GM12878 (cell line): ENCODE data around the gene PRR13. TPM values are rescaled to one million over a fixed set of nuclear protein-coding genes. Genes with fewer than 3 reads are reported as not detected.

ENCODE experiments used
- ATAC-seq: fragments of 200-7000 bp; cut with Tn5 transposase; 3 replicates; pipeline ENCODE4 v1.9.1; 2020; ENCODE audit warnings: mild to moderate bottlenecking, moderate library complexity
- BruUV-seq: library from RNA; stranded (reverse); fragments of 400-500 nt; replicated peaks from 2 replicates; lab custom pipeline; 2021; lab: Mats Ljungman, UMichigan
- CTCF ChIA-PET: fragments of 300-600 bp; sonication (Branson Sonifier 250); formaldehyde crosslinking; extraction: SDS; loops from one replicate; lab custom pipeline; 2021; ENCODE audit warnings: inconsistent platforms; lab: Yijun Ruan, JAX
- POLR2A ChIA-PET: fragments of 350-600 bp; formaldehyde crosslinking; extraction: SDS; loops from one replicate; lab custom pipeline; 2021; ENCODE audit warnings: inconsistent platforms; lab: Charles Lee
- RAD21 ChIA-PET: fragments of 300-600 bp; sonication (Branson Sonifier 250); formaldehyde crosslinking; loops from one replicate; lab custom pipeline; 2023; ENCODE audit warnings: antibody characterized with exemption; ENCODE audit not compliant: unreplicated experiment; lab: Charles Lee
- SMC1A ChIA-PET: fragments of 300-600 bp; sonication (Branson Sonifier 250); formaldehyde crosslinking; loops from one replicate; lab custom pipeline; 2023; ENCODE audit not compliant: unreplicated experiment, uncharacterized antibody; lab: Charles Lee
- DNase-seq: peaks from one replicate; pipeline ENCODE4 v3.0.0-alpha.2; 2011; ENCODE audit warnings: low read depth, low spot score
- FAIRE-seq: peaks from 3 replicates; lab custom pipeline; 2011; peaks lifted over from hg19 to GRCh38; lab: Jason Lieb, UNC
- H2AFZ ChIP-seq: 2 replicates; pipeline ENCODE4 v1.6.0; 2011; ENCODE audit warnings: low read depth, low read length, control low read depth; ENCODE audit not compliant: control insufficient read depth
- H3K27ac ChIP-seq: 2 replicates; pipeline ENCODE4 v1.5.1; 2011; ENCODE audit warnings: control low read depth; ENCODE audit not compliant: control insufficient read depth, insufficient read depth
- H3K27me3 ChIP-seq, 2 experiments: replicated peaks in 1 of 2; 2 replicates each; pipeline versions ENCODE4 v1.6.0 to v1.6.1; 2011; ENCODE audit warnings: low read length in 1 of 2; ENCODE audit not compliant: control insufficient read depth in 2 of 2, insufficient read depth in 2 of 2
- H3K36me3 ChIP-seq, 2 experiments: 2 replicates each; pipeline ENCODE4 v1.5.1; 2011; ENCODE audit warnings: low read length in 1 of 2; ENCODE audit not compliant: control insufficient read depth in 2 of 2, insufficient read depth in 2 of 2
- H3K4me1 ChIP-seq: 2 replicates; pipeline ENCODE4 v1.6.1; 2011; ENCODE audit warnings: mild to moderate bottlenecking, low read length, moderate library complexity, mixed read lengths; ENCODE audit not compliant: control insufficient read depth, insufficient read depth
- H3K4me2 ChIP-seq: 2 replicates; pipeline ENCODE4 v1.6.0; 2011; ENCODE audit warnings: control low read depth; ENCODE audit not compliant: control insufficient read depth, insufficient read depth
- H3K4me3 ChIP-seq: fragments of 200-600 bp; sonication (generic); 2 replicates; pipeline ENCODE4 v1.5.1; 2016
- H3K79me2 ChIP-seq: 2 replicates; pipeline ENCODE4 v1.6.0; 2011; ENCODE audit warnings: low read length; ENCODE audit not compliant: control insufficient read depth, insufficient read depth
- H3K9ac ChIP-seq: 2 replicates; pipeline ENCODE4 v1.8.0; 2011; ENCODE audit warnings: low read length, control low read depth, mixed read lengths; ENCODE audit not compliant: control insufficient read depth, insufficient read depth
- H3K9me3 ChIP-seq: replicated peaks from 3 replicates; pipeline ENCODE4 v1.5.1; 2011; ENCODE audit warnings: mild to moderate bottlenecking, low read length; ENCODE audit not compliant: control insufficient read depth, insufficient read depth
- H4K20me1 ChIP-seq: 2 replicates; pipeline ENCODE4 v1.6.0; 2011; ENCODE audit not compliant: control insufficient read depth, insufficient read depth
- CHD1 ChIP-seq: IDR thresholded peaks from 2 replicates; pipeline ENCODE4 v1.6.1; 2012; ENCODE audit warnings: low read depth, low read length, improper control_type of control experiment
- FOXM1 ChIP-seq: IDR thresholded peaks from 2 replicates; pipeline ENCODE4 v1.6.1; 2012; ENCODE audit warnings: low read depth, mild to moderate bottlenecking, inconsistent platforms, low read length, moderate library complexity
- MEF2B ChIP-seq: fragments of 450-650 bp; IDR thresholded peaks from 2 replicates; pipeline ENCODE4 v1.6.1; 2018; ENCODE audit warnings: mild to moderate bottlenecking, moderate library complexity; ENCODE audit not compliant: partially characterized antibody, poor library complexity, severe bottlenecking
- POLR2AphosphoS5 ChIP-seq: IDR thresholded peaks from 2 replicates; pipeline ENCODE4 v1.6.1; 2011; ENCODE audit warnings: mild to moderate bottlenecking, low read length, inconsistent platforms
- RCOR1 ChIP-seq: conservative IDR thresholded peaks from 2 replicates; pipeline ENCODE4 v1.6.1; 2012; ENCODE audit warnings: low read depth, low read length, improper control_type of control experiment
- STAT3 ChIP-seq: IDR thresholded peaks from 2 replicates; pipeline ENCODE4 v1.6.1; 2011; ENCODE audit warnings: low read depth, low read length, improper control_type of control experiment
- WGBS: methylation state at CpG from one replicate; pipeline ENCODE4 v1.1.6; 2016; ENCODE audit warnings: low lambda C conversion rate; ENCODE audit not compliant: insufficient replicate concordance, insufficient coverage; ENCODE audit errors: missing lambda C conversion rate; 5-methylcytosine and 5-hydroxymethylcytosine counted together
- in situ Hi-C: fragments of 300-500 bp; cut with MboI; formaldehyde crosslinking; loops from 9 replicates; pipeline ENCODE4 v1.14.3; 2018; ENCODE audit warnings: mixed read lengths
- intact Hi-C: fragments of 100-400 bp; cut with micrococcal nuclease; formaldehyde crosslinking; loops from one replicate; pipeline ENCODE4 v1.14.2; 2022; ENCODE audit not compliant: unreplicated experiment
- polyA plus RNA-seq, 11 experiments: library from polyadenylated mRNA; depleted of rRNA in 4 of 11; unstranded in 6 of 11; stranded (reverse) in 5 of 11; fragments of >200 nt; fragmentation: Nextera tagmentation in 4 of 11; fragmentation: Illumina TruSeq in 1 of 11; extraction: Ambion mirVana in 4 of 11; extraction: Trizol in 1 of 11; gene quantifications; 1 replicate in 1 of 11; 2 replicates in 10 of 11; pipeline versions ENCODE4 v1.2.1 to v1.2.3, GENCODE V29; 2011 to 2016; ENCODE audit warnings: inconsistent platforms in 2 of 11, missing spikeins in 2 of 11, low read depth in 1 of 11
- total RNA-seq, 4 experiments: library from RNA; depleted of rRNA in 3 of 4; stranded (reverse); fragments of >200 nt in 3 of 4; fragmentation: Illumina TruSeq in 1 of 4; extraction: Trizol in 1 of 4; gene quantifications; 2 replicates each; pipeline versions ENCODE4 v1.2.1 to v1.2.3, GENCODE V29; 2013 to 2021
- TF ChIP-seq, protein P1 (sequence below): fragments of 450-650 bp; IDR thresholded peaks from 2 replicates; pipeline ENCODE4 v1.6.1; 2017; ENCODE audit warnings: mild to moderate bottlenecking, low read depth, inconsistent platforms; ENCODE audit not compliant: poor library complexity, severe bottlenecking
- TF ChIP-seq, protein P2 (sequence below): fragments of 450-650 bp; IDR thresholded peaks from 2 replicates; pipeline ENCODE4 v1.6.1; 2018; ENCODE audit warnings: borderline replicate concordance, mild to moderate bottlenecking; ENCODE audit not compliant: partially characterized antibody
- TF ChIP-seq, protein P3 (sequence below): fragments of 450-650 bp; formaldehyde crosslinking; IDR thresholded peaks from 2 replicates; pipeline ENCODE4 v1.4.0; 2022; ENCODE audit warnings: mild to moderate bottlenecking, moderate library complexity

Gene PRR13
- total and polyA plus RNA-seq, 10 of the 15 experiments (the other 5 are each of a cell fraction or from before 2014, with no cell fraction given), result 94.2 to 462 (median 276) TPM

DNA sequence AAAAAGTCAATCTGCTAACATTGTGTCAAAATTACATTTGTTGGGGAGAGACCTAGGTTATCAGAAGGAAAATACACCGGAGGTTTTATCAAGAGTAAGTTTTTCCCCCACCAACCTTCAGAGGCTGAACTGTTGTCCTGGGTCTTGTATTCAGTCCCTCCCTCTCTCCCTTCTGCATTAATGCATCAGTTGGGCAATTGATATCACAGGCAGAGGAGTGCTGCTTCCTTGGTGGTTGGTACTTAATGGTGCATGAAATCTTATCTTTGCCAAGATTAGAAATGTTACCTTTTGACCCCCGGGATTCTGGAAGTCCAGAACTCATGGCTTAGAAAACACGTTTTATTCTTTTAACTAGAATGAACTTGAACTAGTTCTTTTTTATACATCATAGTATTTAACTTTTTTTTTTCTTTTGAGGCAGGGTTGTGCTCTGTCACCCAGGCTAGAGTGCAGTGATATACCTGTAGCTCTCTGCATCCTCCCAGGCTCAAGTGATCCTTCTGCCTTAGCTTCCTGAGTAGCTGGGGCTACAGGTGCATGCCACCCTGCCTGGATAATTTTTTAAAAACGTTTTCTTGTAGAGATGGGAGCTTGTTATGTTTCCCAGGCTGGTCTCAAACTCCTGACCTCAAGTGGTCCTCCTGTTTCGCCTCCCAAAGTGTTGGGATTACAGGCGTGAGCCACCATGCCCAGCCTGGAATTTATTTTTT, 15.3 kb downstream of the PRR13 start:
- Histone ChIP-seq H3K4me1 (peaks cover 5% of the 10 kb centered on the region), H3K4me3 (no peak overlapping the region), H3K79me2 (peaks cover 71% of the 10 kb centered on the region), H3K27me3 (no peaks in the 10 kb centered on the region), H3K9ac (no peak overlapping the region), H3K36me3 (peaks cover 16 to 67% of the 10 kb centered on the region in 2 experiments), H4K20me1 (peaks cover 17% of the 10 kb centered on the region), H3K9me3 (no peaks in the 10 kb centered on the region), H3K4me2 (no peak overlapping the region), H2AFZ (no peak overlapping the region), H3K27ac (no peak overlapping the region)
- no peak for ATAC-seq
- ChIA-PET SMC1A (interaction anchor here (0.7 to 1.0 kb wide), 2 partner anchors 17 to 371 kb away, joined by 3 to 4 read pairs; no protein-coding TSS in a partner anchor), CTCF (interaction anchor here (4.9 kb wide), 1 partner anchor 19 kb away, joined by 30 read pairs; no protein-coding TSS in a partner anchor), RAD21 (no interaction called here), POLR2A (interaction anchor here (0.6 kb wide), 2 partner anchors 25 to 278 kb away, joined by 3 to 6 read pairs; no protein-coding TSS in a partner anchor)
- DNase-seq, result no peak
- intact Hi-C loops, result no loop called here
- no TSS peak for BruUV-seq
- in situ Hi-C loops, result no loop called here
- TF ChIP-seq MEF2B (no peak), FOXM1 (no peak), STAT3 (no peak), CHD1 (no peak), POLR2AphosphoS5 (peak; percentile 38; the same call in 1 of the 2 replicates), RCOR1 (no peak)
- TF ChIP-seq, protein P1, sequence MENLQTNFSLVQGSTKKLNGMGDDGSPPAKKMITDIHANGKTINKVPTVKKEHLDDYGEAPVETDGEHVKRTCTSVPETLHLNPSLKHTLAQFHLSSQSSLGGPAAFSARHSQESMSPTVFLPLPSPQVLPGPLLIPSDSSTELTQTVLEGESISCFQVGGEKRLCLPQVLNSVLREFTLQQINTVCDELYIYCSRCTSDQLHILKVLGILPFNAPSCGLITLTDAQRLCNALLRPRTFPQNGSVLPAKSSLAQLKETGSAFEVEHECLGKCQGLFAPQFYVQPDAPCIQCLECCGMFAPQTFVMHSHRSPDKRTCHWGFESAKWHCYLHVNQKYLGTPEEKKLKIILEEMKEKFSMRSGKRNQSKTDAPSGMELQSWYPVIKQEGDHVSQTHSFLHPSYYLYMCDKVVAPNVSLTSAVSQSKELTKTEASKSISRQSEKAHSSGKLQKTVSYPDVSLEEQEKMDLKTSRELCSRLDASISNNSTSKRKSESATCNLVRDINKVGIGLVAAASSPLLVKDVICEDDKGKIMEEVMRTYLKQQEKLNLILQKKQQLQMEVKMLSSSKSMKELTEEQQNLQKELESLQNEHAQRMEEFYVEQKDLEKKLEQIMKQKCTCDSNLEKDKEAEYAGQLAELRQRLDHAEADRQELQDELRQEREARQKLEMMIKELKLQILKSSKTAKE, result no peak
- TF ChIP-seq, protein P2, sequence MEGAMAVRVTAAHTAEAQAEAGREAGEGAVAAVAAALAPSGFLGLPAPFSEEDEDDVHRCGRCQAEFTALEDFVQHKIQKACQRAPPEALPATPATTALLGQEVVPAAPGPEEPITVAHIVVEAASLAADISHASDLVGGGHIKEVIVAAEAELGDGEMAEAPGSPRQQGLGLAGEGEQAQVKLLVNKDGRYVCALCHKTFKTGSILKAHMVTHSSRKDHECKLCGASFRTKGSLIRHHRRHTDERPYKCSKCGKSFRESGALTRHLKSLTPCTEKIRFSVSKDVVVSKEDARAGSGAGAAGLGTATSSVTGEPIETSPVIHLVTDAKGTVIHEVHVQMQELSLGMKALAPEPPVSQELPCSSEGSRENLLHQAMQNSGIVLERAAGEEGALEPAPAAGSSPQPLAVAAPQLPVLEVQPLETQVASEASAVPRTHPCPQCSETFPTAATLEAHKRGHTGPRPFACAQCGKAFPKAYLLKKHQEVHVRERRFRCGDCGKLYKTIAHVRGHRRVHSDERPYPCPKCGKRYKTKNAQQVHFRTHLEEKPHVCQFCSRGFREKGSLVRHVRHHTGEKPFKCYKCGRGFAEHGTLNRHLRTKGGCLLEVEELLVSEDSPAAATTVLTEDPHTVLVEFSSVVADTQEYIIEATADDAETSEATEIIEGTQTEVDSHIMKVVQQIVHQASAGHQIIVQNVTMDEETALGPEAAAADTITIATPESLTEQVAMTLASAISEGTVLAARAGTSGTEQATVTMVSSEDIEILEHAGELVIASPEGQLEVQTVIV, result no peak
- TF ChIP-seq, protein P3, sequence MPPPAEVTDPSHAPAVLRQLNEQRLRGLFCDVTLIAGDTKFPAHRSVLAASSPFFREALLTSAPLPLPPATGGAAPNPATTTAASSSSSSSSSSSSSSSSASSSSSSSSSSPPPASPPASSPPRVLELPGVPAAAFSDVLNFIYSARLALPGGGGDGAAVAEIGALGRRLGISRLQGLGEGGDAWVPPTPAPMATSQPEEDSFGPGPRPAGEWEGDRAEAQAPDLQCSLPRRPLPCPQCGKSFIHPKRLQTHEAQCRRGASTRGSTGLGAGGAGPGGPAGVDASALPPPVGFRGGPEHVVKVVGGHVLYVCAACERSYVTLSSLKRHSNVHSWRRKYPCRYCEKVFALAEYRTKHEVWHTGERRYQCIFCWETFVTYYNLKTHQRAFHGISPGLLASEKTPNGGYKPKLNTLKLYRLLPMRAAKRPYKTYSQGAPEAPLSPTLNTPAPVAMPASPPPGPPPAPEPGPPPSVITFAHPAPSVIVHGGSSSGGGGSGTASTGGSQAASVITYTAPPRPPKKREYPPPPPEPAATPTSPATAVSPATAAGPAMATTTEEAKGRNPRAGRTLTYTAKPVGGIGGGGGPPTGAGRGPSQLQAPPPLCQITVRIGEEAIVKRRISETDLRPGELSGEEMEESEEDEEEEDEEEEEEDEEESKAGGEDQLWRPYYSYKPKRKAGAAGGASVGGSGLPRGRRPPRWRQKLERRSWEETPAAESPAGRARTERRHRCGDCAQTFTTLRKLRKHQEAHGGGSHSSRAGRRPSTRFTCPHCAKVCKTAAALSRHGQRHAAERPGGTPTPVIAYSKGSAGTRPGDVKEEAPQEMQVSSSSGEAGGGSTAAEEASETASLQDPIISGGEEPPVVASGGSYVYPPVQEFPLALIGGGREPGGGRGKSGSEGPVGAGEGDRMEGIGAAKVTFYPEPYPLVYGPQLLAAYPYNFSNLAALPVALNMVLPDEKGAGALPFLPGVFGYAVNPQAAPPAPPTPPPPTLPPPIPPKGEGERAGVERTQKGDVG, result no peak
- FAIRE-seq, result no peak
- WGBS, result 72% methylated on average over 6 of the region's 6 CpGs
